HG02852 (cell line): ENCODE measurements around the gene PRKCE.
A peak's percentile ranks its signal among the peaks of the same experiment; 100 is the strongest.

Experiments used
- ATAC-seq: cut with Tn5 transposase; IDR thresholded peaks from one replicate; pipeline ENCODE4 v1.9.1; 2021; ENCODE audit warnings: mild to moderate bottlenecking, moderate library complexity; ENCODE audit not compliant: unreplicated experiment

The PRKCE gene

GRCh38 chr2:45826884-45827635 is 175.6 kb downstream of the PRKCE start:
- no peak for ATAC-seq

GRCh38 chr2:45830322-45830721 is 178.8 kb downstream of the PRKCE start:
- no peak for ATAC-seq

- peak; percentile 29 for ATAC-seq
Observed at GRCh38 chr2:45833301-45833967, 182.0 kb downstream of the PRKCE start.

GRCh38 chr2:45833968-45834344 is 182.5 kb downstream of the PRKCE start:
- ATAC-seq: peak; percentile 74

GRCh38 chr2:45834372-45834771 is 182.9 kb downstream of the PRKCE start:
- no peak for ATAC-seq

- ATAC-seq: no peak
Observed at GRCh38 chr2:45834858-45835257, 183.4 kb downstream of the PRKCE start.

GRCh38 chr2:45836316-45836715 is 184.8 kb downstream of the PRKCE start:
- peak; percentile 10 for ATAC-seq

- ATAC-seq: peak; percentile 37
Observed at GRCh38 chr2:45836740-45837139, 185.3 kb downstream of the PRKCE start.

GRCh38 chr2:45837812-45838341 is 186.4 kb downstream of the PRKCE start:
- ATAC-seq: no peak

- no peak for ATAC-seq
Observed at GRCh38 chr2:45839508-45840251, 188.2 kb downstream of the PRKCE start.

GRCh38 chr2:45840481-45840880 is 189.0 kb downstream of the PRKCE start:
- peak; percentile 38 for ATAC-seq

- ATAC-seq: no peak
Observed at GRCh38 chr2:45841752-45842407, 190.4 kb downstream of the PRKCE start.

- peak; percentile 57 for ATAC-seq
Observed at GRCh38 chr2:45843136-45843535, 191.7 kb downstream of the PRKCE start.

GRCh38 chr2:45844796-45845457 is 193.5 kb downstream of the PRKCE start:
- ATAC-seq: no peak

- ATAC-seq: no peak
Observed at GRCh38 chr2:45845566-45845965, 194.1 kb downstream of the PRKCE start.

- no peak for ATAC-seq
Observed at GRCh38 chr2:45849491-45850283, 198.2 kb downstream of the PRKCE start.

GRCh38 chr2:45850558-45850957 is 199.1 kb downstream of the PRKCE start:
- ATAC-seq: no peak

GRCh38 chr2:45851111-45851510 is 199.6 kb downstream of the PRKCE start:
- ATAC-seq: no peak

GRCh38 chr2:45851576-45852304 is 200.3 kb downstream of the PRKCE start:
- no peak for ATAC-seq
